CD4-positive, alpha-beta T cell (primary cell): Measurements from ENCODE around the gene CDH4. TPM values are rescaled to one million over a fixed set of nuclear protein-coding genes. Genes with fewer than 3 reads are reported as not detected.

ENCODE experiments used
- ATAC-seq: fragments of 200-7000 bp; cut with Tn5 transposase; one replicate; pipeline ENCODE4 v1.10.0; 2022; ENCODE audit warnings: mild to moderate bottlenecking; ENCODE audit not compliant: poor library complexity
- CTCF ChIA-PET: fragments of 350-600 bp; sonication (Branson Sonifier 250); formaldehyde crosslinking; loops from one replicate; lab custom pipeline; 2021; ENCODE audit warnings: antibody characterized with exemption, inconsistent platforms; lab: Charles Lee
- POLR2A ChIA-PET: fragments of 350-600 bp; sonication (Branson Sonifier 250); formaldehyde crosslinking; loops from one replicate; lab custom pipeline; 2021; ENCODE audit warnings: antibody characterized with exemption, inconsistent platforms; lab: Charles Lee
- DNase-seq, 14 experiments: peaks; one replicate each; pipeline ENCODE4 v3.0.0-alpha.2; 2013 to 2020; ENCODE audit warnings: mixed read lengths in 2 of 14
- H3K27ac ChIP-seq, 2 donors: one replicate each; pipeline versions ENCODE4 v1.5.1 to v1.7.0; 2013; ENCODE audit warnings: low read length in 2 of 2, low read depth in 1 of 2, mild to moderate bottlenecking in 1 of 2
- H3K27me3 ChIP-seq, 2 experiments: 1 replicate in 1 of 2; 2 replicates in 1 of 2; pipeline versions ENCODE4 v1.6.1 to v1.7.0; 2013; ENCODE audit warnings: low read length in 2 of 2, control low read depth in 1 of 2, mild to moderate bottlenecking in 1 of 2, moderate library complexity in 1 of 2; ENCODE audit not compliant: insufficient read depth in 2 of 2, control insufficient read depth in 1 of 2
- H3K36me3 ChIP-seq: one replicate; pipeline ENCODE4 v1.6.1; 2013; ENCODE audit warnings: low read length, control low read depth; ENCODE audit not compliant: insufficient read depth
- H3K4me1 ChIP-seq: one replicate; pipeline ENCODE4 v1.6.1; 2013; ENCODE audit warnings: low read length, control low read depth; ENCODE audit not compliant: insufficient read depth
- H3K4me3 ChIP-seq: one replicate; pipeline ENCODE4 v1.5.1; 2013; ENCODE audit warnings: mild to moderate bottlenecking, low read length, moderate library complexity
- H3K9me3 ChIP-seq, 2 experiments: 1 replicate in 1 of 2; 2 replicates in 1 of 2; pipeline versions ENCODE4 v1.6.1 to v1.7.0; 2013; ENCODE audit warnings: low read length in 2 of 2, mild to moderate bottlenecking in 2 of 2, control low read depth in 1 of 2, moderate library complexity in 1 of 2; ENCODE audit not compliant: control insufficient read depth in 1 of 2, insufficient read depth in 1 of 2
- H3K27ac Mint-ChIP-seq: one replicate; pipeline ENCODE4 v1.8.0; 2020; ENCODE audit warnings: mixed read lengths
- H3K27me3 Mint-ChIP-seq: one replicate; pipeline ENCODE4 v1.8.0; 2021; ENCODE audit warnings: mixed read lengths
- H3K36me3 Mint-ChIP-seq: one replicate; pipeline ENCODE4 v1.8.0; 2021; ENCODE audit warnings: low read depth, mixed read lengths
- H3K4me1 Mint-ChIP-seq: one replicate; pipeline ENCODE4 v1.8.0; 2021; ENCODE audit warnings: low read depth, mixed read lengths
- H3K4me3 Mint-ChIP-seq: one replicate; pipeline ENCODE4 v1.8.0; 2020; ENCODE audit warnings: mild to moderate bottlenecking, mixed read lengths
- H3K9me3 Mint-ChIP-seq: one replicate; pipeline ENCODE4 v1.8.0; 2020; ENCODE audit warnings: mixed read lengths
- intact Hi-C, 2 experiments: fragments of 100-400 bp; cut with DNase I in 1 of 2; cut with micrococcal nuclease in 1 of 2; formaldehyde crosslinking; loops; one replicate each; pipeline versions ENCODE4 v1.15.1 to v1.9.0; 2023 to 2025; cut with DNase I, micrococcal nuclease
- total RNA-seq, 174 experiments: library from RNA in 2 of 174; stranded (reverse) in 2 of 174; gene quantifications; one replicate each; pipeline ENCODE4 v1.2.3 and lab custom pipeline; 2021 to 2026
- TF ChIP-seq, protein P1 (sequence below): fragments of 200-600 bp; IDR thresholded peaks from one replicate; pipeline ENCODE4 v1.8.0; 2022; ENCODE audit warnings: antibody characterized with exemption, mild to moderate bottlenecking

CDH4 gene
- total RNA-seq, 2 experiments from 2014 or later, result 0.11 TPM

DNA sequence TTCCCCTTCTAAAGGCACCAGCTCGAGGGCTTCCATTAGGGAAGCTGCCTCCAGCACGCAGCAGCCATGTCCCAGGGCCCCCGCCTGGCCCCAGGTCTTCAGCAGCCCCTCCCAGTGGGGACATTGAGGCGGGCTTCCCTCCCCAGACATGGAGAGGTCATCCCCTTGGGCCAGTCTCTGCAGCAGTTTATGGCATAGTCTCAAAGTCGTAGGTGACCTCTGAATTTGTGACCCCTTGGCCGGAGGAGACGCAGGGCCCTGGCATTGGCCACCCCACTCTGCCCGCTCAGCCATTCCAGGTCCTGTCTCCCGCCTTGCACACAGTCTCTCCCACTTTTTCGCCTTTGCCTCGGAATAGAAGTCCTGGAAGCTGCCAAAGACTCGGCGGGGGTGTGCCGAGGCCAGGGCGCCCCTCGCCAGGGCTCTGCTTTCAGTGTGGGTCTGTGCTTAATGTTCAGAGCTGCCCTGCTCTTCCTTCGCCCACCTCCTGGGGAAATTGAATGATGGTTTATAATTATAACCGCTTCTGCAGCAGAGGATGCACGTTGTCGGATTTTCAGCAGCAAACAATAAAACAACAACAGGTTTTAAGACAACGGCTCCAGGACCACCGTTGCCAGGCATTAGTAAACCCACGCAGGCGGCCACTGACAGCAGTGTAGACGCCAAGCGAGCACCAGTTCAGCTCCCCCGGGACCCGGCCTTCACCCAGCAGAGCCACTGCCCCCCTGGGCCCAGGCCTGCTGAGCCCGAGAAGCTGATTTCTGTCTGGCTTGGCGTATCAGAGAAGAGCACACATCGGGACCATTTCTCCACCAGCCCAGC, 626.6 kb downstream of the CDH4 start:
- Mint-ChIP-seq H3K9me3 (no peaks in the 10 kb centered on the region), H3K27me3 (no peaks in the 10 kb centered on the region), H3K4me3 (no peak overlapping the region), H3K36me3 (no peaks in the 10 kb centered on the region), H3K4me1 (no peaks in the 10 kb centered on the region), H3K27ac (no peak overlapping the region)
- CTCF ChIA-PET, result no interaction called here
- TF ChIP-seq, protein P1, sequence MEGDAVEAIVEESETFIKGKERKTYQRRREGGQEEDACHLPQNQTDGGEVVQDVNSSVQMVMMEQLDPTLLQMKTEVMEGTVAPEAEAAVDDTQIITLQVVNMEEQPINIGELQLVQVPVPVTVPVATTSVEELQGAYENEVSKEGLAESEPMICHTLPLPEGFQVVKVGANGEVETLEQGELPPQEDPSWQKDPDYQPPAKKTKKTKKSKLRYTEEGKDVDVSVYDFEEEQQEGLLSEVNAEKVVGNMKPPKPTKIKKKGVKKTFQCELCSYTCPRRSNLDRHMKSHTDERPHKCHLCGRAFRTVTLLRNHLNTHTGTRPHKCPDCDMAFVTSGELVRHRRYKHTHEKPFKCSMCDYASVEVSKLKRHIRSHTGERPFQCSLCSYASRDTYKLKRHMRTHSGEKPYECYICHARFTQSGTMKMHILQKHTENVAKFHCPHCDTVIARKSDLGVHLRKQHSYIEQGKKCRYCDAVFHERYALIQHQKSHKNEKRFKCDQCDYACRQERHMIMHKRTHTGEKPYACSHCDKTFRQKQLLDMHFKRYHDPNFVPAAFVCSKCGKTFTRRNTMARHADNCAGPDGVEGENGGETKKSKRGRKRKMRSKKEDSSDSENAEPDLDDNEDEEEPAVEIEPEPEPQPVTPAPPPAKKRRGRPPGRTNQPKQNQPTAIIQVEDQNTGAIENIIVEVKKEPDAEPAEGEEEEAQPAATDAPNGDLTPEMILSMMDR, result no peak
- Histone ChIP-seq H3K27ac (no peak overlapping the region), H3K4me3 (no peak overlapping the region), H3K4me1 (no peaks in the 10 kb centered on the region), H3K9me3 (peaks cover 0 to 48% of the 10 kb centered on the region in 2 experiments), H3K27me3 (no peaks in the 10 kb centered on the region), H3K36me3 (no peaks in the 10 kb centered on the region)
- POLR2A ChIA-PET, result no interaction called here
- DNase-seq (no peak), ATAC-seq (no peak)
- intact Hi-C loops, result no loop called here

DNA sequence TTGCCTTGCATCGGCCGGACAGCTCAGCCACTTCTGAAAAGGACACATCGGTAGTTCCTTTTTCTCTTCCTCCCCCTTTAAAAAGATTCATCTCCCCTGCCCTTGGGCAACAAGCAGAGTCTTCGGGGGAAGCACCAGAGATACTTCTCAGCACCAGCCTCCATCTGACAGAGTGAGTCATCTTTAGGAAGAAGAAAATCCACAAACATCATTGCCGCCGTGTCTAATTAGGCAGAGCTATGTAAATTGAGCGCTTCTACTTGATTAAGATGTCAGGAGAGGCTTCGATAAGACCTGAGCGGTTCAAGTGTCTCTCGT, 627.2 kb downstream of the CDH4 start:
- H3K9me3 ChIP-seq, result peaks cover 0 to 47% of the 10 kb centered on the region in 2 experiments
- ChIA-PET POLR2A (no interaction called here), CTCF (no interaction called here)
- no peaks in the 10 kb centered on the region for H3K9me3 Mint-ChIP-seq
- TF ChIP-seq, protein P1, result no peak
- no peaks in the 10 kb centered on the region for H3K36me3 ChIP-seq
- H3K4me3 Mint-ChIP-seq, result no peak overlapping the region
- H3K4me3 ChIP-seq, result no peak overlapping the region
- H3K27ac ChIP-seq, result no peak overlapping the region
- H3K4me1 Mint-ChIP-seq, result no peaks in the 10 kb centered on the region
- H3K36me3 Mint-ChIP-seq, result no peaks in the 10 kb centered on the region
- no peaks in the 10 kb centered on the region for H3K27me3 Mint-ChIP-seq
- intact Hi-C loops, result no loop called here
- no peaks in the 10 kb centered on the region for H3K4me1 ChIP-seq
- H3K27me3 ChIP-seq, result peaks cover 0 to 4% of the 10 kb centered on the region in 2 experiments
- DNase-seq, result no peak
- no peak overlapping the region for H3K27ac Mint-ChIP-seq
- ATAC-seq, result no peak

DNA sequence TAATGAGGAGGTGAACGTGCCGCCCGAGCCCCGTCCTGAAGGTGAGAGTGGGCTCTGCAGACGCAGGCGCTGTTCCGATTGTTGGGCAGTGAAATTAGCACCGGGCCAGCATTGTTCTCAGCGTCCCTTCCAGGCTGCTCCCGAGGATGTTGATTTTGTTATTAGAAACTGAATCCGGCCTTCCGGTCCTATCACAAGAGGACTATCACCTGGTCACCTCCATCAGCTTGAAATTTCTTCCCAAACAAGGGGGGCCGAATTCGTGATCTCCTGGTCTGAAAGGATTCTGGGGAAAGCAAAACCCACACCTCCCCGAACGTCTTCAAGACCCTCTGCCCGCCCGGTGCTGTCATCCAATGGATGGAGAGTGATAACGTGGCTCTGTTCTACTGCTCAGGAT, 627.6 kb downstream of the CDH4 start:
- Histone ChIP-seq H3K4me1 (no peaks in the 10 kb centered on the region), H3K27ac (no peak overlapping the region), H3K36me3 (no peaks in the 10 kb centered on the region), H3K27me3 (peaks cover 0 to 4% of the 10 kb centered on the region in 2 experiments), H3K9me3 (peaks cover 0 to 43% of the 10 kb centered on the region in 2 experiments), H3K4me3 (no peak overlapping the region)
- ATAC-seq (no peak), DNase-seq (no peak)
- ChIA-PET POLR2A (no interaction called here), CTCF (no interaction called here)
- Mint-ChIP-seq H3K36me3 (no peaks in the 10 kb centered on the region), H3K27me3 (no peaks in the 10 kb centered on the region), H3K27ac (no peak overlapping the region), H3K4me1 (no peaks in the 10 kb centered on the region), H3K9me3 (no peaks in the 10 kb centered on the region), H3K4me3 (no peak overlapping the region)
- intact Hi-C loops, result no loop called here
- TF ChIP-seq, protein P1, result no peak
